ENCODE data around the gene TYMS.

TYMS gene

GRCh38 chr18:615773-616172 lies 41.7 kb upstream of the TYMS start:
- Histone ChIP-seq H3F3A (ENCODE audit: low read depth) (no peaks in the 10 kb centered on the region), H2AFZ (ENCODE audit: low read length) (no peak overlapping the region), H3K9me2 (replicated peaks; ENCODE audit: low read depth, low read length) (no peaks in the 10 kb centered on the region), H4K20me1 (ENCODE audit: insufficient read depth, low read length, poor library complexity, severe bottlenecking) (no peaks in the 10 kb centered on the region), H3K4me2 (ENCODE audit: low read depth, low read length, poor library complexity, severe bottlenecking) (no peak overlapping the region), H3K9ac (ENCODE audit: low read depth, low read length, poor library complexity, severe bottlenecking) (no peak overlapping the region), H3K79me2 (ENCODE audit: insufficient read depth, low read length) (no peaks in the 10 kb centered on the region), H3K4me3 (ENCODE audit: low read length, poor library complexity, severe bottlenecking) (no peak overlapping the region), H3K27me3 (ENCODE audit: insufficient read depth, low read length, poor library complexity, severe bottlenecking) (no peaks in the 10 kb centered on the region), H3K36me3 (ENCODE audit: insufficient read depth, low read length) (no peaks in the 10 kb centered on the region), H3K4me1 (ENCODE audit: insufficient read depth, low read length, poor library complexity, severe bottlenecking) (no peaks in the 10 kb centered on the region), H3K9me3 (ENCODE audit: insufficient read depth, low read depth, low read length) (no peaks in the 10 kb centered on the region)
- TF ChIP-seq, protein P1, sequence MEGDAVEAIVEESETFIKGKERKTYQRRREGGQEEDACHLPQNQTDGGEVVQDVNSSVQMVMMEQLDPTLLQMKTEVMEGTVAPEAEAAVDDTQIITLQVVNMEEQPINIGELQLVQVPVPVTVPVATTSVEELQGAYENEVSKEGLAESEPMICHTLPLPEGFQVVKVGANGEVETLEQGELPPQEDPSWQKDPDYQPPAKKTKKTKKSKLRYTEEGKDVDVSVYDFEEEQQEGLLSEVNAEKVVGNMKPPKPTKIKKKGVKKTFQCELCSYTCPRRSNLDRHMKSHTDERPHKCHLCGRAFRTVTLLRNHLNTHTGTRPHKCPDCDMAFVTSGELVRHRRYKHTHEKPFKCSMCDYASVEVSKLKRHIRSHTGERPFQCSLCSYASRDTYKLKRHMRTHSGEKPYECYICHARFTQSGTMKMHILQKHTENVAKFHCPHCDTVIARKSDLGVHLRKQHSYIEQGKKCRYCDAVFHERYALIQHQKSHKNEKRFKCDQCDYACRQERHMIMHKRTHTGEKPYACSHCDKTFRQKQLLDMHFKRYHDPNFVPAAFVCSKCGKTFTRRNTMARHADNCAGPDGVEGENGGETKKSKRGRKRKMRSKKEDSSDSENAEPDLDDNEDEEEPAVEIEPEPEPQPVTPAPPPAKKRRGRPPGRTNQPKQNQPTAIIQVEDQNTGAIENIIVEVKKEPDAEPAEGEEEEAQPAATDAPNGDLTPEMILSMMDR (conservative IDR thresholded peaks at IDR 0.05; ENCODE audit: low read length): no peak
- no peak for TF ChIP-seq EZH2phosphoT487 (IDR thresholded peaks at IDR 0.05; ENCODE audit: borderline replicate concordance)

GRCh38 chr18:616380-616995 lies 41.0 kb upstream of the TYMS start:
- Histone ChIP-seq H3K27me3 (ENCODE audit: insufficient read depth, low read length, poor library complexity, severe bottlenecking) (no peaks in the 10 kb centered on the region), H3K9me3 (ENCODE audit: insufficient read depth, low read depth, low read length) (no peaks in the 10 kb centered on the region), H3K36me3 (ENCODE audit: insufficient read depth, low read length) (no peaks in the 10 kb centered on the region), H3K9ac (ENCODE audit: low read depth, low read length, poor library complexity, severe bottlenecking) (no peak overlapping the region), H2AFZ (ENCODE audit: low read length) (no peak overlapping the region), H3K79me2 (ENCODE audit: insufficient read depth, low read length) (no peaks in the 10 kb centered on the region), H3K4me2 (ENCODE audit: low read depth, low read length, poor library complexity, severe bottlenecking) (no peak overlapping the region), H3K4me1 (ENCODE audit: insufficient read depth, low read length, poor library complexity, severe bottlenecking) (no peaks in the 10 kb centered on the region), H3K4me3 (ENCODE audit: low read length, poor library complexity, severe bottlenecking) (no peak overlapping the region), H3K9me2 (replicated peaks; ENCODE audit: low read depth, low read length) (no peaks in the 10 kb centered on the region), H3F3A (ENCODE audit: low read depth) (no peaks in the 10 kb centered on the region), H4K20me1 (ENCODE audit: insufficient read depth, low read length, poor library complexity, severe bottlenecking) (no peaks in the 10 kb centered on the region)
- no peak for TF ChIP-seq EZH2phosphoT487 (IDR thresholded peaks at IDR 0.05; ENCODE audit: borderline replicate concordance)
- TF ChIP-seq, protein P1 (conservative IDR thresholded peaks at IDR 0.05; ENCODE audit: low read length): peak; percentile 79

DNA sequence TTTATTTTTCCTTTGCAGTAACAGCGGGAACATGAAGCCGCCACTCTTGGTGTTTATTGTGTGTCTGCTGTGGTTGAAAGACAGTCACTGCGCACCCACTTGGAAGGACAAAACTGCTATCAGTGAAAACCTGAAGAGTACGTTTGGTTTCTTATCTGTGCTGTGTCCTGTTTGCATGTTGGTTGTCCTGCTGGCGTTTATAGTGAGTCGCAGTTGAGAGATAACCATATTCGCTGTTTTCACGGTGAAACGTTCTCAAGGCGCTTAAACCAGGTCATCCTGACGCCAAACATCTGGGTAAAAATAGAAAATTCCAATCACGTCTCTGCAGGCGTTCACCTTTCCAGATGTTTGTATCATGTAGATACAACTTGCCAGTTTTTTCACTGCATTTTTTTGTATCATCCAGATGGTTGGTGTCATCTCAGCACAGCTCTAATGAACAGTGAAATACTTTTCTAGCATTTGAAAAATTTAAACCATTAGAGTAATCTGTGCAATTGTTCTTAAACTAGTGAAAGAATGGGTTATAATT lies 39.4 kb upstream of the TYMS start:
- Histone ChIP-seq H3K79me2 (ENCODE audit: insufficient read depth, low read length) (no peaks in the 10 kb centered on the region), H3K27me3 (ENCODE audit: insufficient read depth, low read length, poor library complexity, severe bottlenecking) (no peaks in the 10 kb centered on the region), H3K9ac (ENCODE audit: low read depth, low read length, poor library complexity, severe bottlenecking) (no peak overlapping the region), H3K4me1 (ENCODE audit: insufficient read depth, low read length, poor library complexity, severe bottlenecking) (no peaks in the 10 kb centered on the region), H2AFZ (ENCODE audit: low read length) (no peak overlapping the region), H3K4me2 (ENCODE audit: low read depth, low read length, poor library complexity, severe bottlenecking) (no peak overlapping the region), H3K36me3 (ENCODE audit: insufficient read depth, low read length) (no peaks in the 10 kb centered on the region), H3K9me2 (replicated peaks; ENCODE audit: low read depth, low read length) (no peaks in the 10 kb centered on the region), H3K4me3 (ENCODE audit: low read length, poor library complexity, severe bottlenecking) (no peak overlapping the region), H3F3A (ENCODE audit: low read depth) (no peaks in the 10 kb centered on the region), H4K20me1 (ENCODE audit: insufficient read depth, low read length, poor library complexity, severe bottlenecking) (no peaks in the 10 kb centered on the region), H3K9me3 (ENCODE audit: insufficient read depth, low read depth, low read length) (no peaks in the 10 kb centered on the region)
- no peak for TF ChIP-seq EZH2phosphoT487 (IDR thresholded peaks at IDR 0.05; ENCODE audit: borderline replicate concordance)
- TF ChIP-seq, protein P1 (conservative IDR thresholded peaks at IDR 0.05; ENCODE audit: low read length): no peak

Data from Loucy (cell line).